PC-9 (cell line): ENCODE results near the gene PTCD2.
"Not testable (repeated sequence)": the region's sequence is repeated elsewhere in the genome, so short reads cannot be mapped to it uniquely, and the experiment has no call there.

Experiments
- CTCF ChIP-seq: fragments of 200-600 bp; sonication (generic); conservative IDR thresholded peaks from 2 replicates; pipeline ENCODE4 v1.6.1; 2017; ENCODE audit warnings: mixed run types, antibody characterized with exemption, mild to moderate bottlenecking, moderate library complexity
- EZH2 ChIP-seq: fragments of 200-600 bp; sonication (generic); IDR thresholded peaks from 2 replicates; pipeline ENCODE4 v1.8.0; 2017; ENCODE audit warnings: antibody characterized with exemption, low read depth

- not testable (repeated sequence) for TF ChIP-seq CTCF, EZH2
Observed at GRCh38 chr5:72298136-72298535, 22.0 kb upstream of the PTCD2 start.
